ENCODE results near the gene CCDC83.
"Not testable (repeated sequence)": the region's sequence is repeated elsewhere in the genome, so short reads cannot be mapped to it uniquely, and the experiment has no call there.

Gene CCDC83

GRCh38 chr11:85889108-85889507, 33.9 kb downstream of the CCDC83 start:
- no peak for DNase-seq (ENCODE audit: low spot score)

GRCh38 chr11:85889676-85890579, 34.7 kb downstream of the CCDC83 start:
- DNase-seq (ENCODE audit: low spot score), result no peak

- no peak for DNase-seq (ENCODE audit: low spot score)
These were observed 38.2 kb downstream of the CCDC83 start for GRCh38 chr11:85893395-85893794.

GRCh38 chr11:85896876-85897275, 41.7 kb downstream of the CCDC83 start:
- no peak for DNase-seq (ENCODE audit: low spot score)

GRCh38 chr11:85898456-85898855, 43.3 kb downstream of the CCDC83 start:
- no peak for DNase-seq (ENCODE audit: low spot score)

- DNase-seq (ENCODE audit: low spot score), result no peak
These were observed 47.2 kb downstream of the CCDC83 start for GRCh38 chr11:85902353-85902752.

- no peak for DNase-seq (ENCODE audit: low spot score)
These were observed 48.2 kb downstream of the CCDC83 start for GRCh38 chr11:85903406-85903805.

GRCh38 chr11:85903811-85904210, 48.6 kb downstream of the CCDC83 start:
- no peak for DNase-seq (ENCODE audit: low spot score)

GRCh38 chr11:85912414-85912813, 57.2 kb downstream of the CCDC83 start:
- DNase-seq (ENCODE audit: low spot score), result no peak

- DNase-seq (ENCODE audit: low spot score), result no peak
These were observed 58.3 kb downstream of the CCDC83 start for GRCh38 chr11:85913513-85913912.

GRCh38 chr11:85914425-85914824, 59.2 kb downstream of the CCDC83 start:
- DNase-seq (ENCODE audit: low spot score), result no peak

GRCh38 chr11:85918910-85919794, 64.0 kb downstream of the CCDC83 start:
- DNase-seq (ENCODE audit: low spot score), result no peak

GRCh38 chr11:85922367-85922766, 67.2 kb downstream of the CCDC83 start:
- no peak for DNase-seq (ENCODE audit: low spot score)

GRCh38 chr11:85923455-85923854, 68.3 kb downstream of the CCDC83 start:
- DNase-seq (ENCODE audit: low spot score), result no peak

- DNase-seq (ENCODE audit: low spot score), result not testable (repeated sequence)
These were observed 71.6 kb downstream of the CCDC83 start for GRCh38 chr11:85926653-85927214.

GRCh38 chr11:85930879-85931366, 75.7 kb downstream of the CCDC83 start:
- no peak for DNase-seq (ENCODE audit: low spot score)

- no peak for DNase-seq (ENCODE audit: low spot score)
These were observed 79.5 kb downstream of the CCDC83 start for GRCh38 chr11:85934596-85935169.

GRCh38 chr11:85935751-85936150, 80.6 kb downstream of the CCDC83 start:
- DNase-seq (ENCODE audit: low spot score), result no peak

GRCh38 chr11:85937835-85938234, 82.7 kb downstream of the CCDC83 start:
- no peak for DNase-seq (ENCODE audit: low spot score)

- no peak for DNase-seq (ENCODE audit: low spot score)
These were observed 84.2 kb downstream of the CCDC83 start for GRCh38 chr11:85939099-85940015.
